ENCODE results near the gene SLC10A7.
"Not testable (repeated sequence)": the region's sequence is repeated elsewhere in the genome, so short reads cannot be mapped to it uniquely, and the experiment has no call there.

Gene SLC10A7

GRCh38 chr4:146436423-146437162 lies 85.1 kb downstream of the SLC10A7 start:
- no peak for DNase-seq

GRCh38 chr4:146435962-146436361 lies 85.8 kb downstream of the SLC10A7 start:
- no peak for DNase-seq

GRCh38 chr4:146432065-146432464 lies 89.7 kb downstream of the SLC10A7 start:
- no peak for DNase-seq

GRCh38 chr4:146428298-146428697 lies 93.4 kb downstream of the SLC10A7 start:
- DNase-seq, result peak; percentile 0

- no peak for DNase-seq
Measured at GRCh38 chr4:146417822-146418221, 103.9 kb downstream of the SLC10A7 start.

- peak; percentile 0 for DNase-seq
Measured at GRCh38 chr4:146415829-146416228, 105.9 kb downstream of the SLC10A7 start.

- no peak for DNase-seq
Measured at GRCh38 chr4:146407669-146408084, 114.1 kb downstream of the SLC10A7 start.

- DNase-seq, result no peak
Measured at GRCh38 chr4:146407257-146407656, 114.5 kb downstream of the SLC10A7 start.

- no peak for DNase-seq
Measured at GRCh38 chr4:146401274-146401673, 120.5 kb downstream of the SLC10A7 start.

- DNase-seq, result no peak
Measured at GRCh38 chr4:146398896-146399445, 122.8 kb downstream of the SLC10A7 start.

GRCh38 chr4:146398404-146398803 lies 123.3 kb downstream of the SLC10A7 start:
- no peak for DNase-seq

- no peak for DNase-seq
Measured at GRCh38 chr4:146389561-146389960, 132.2 kb downstream of the SLC10A7 start.

- DNase-seq, result peak; percentile 69
Measured at GRCh38 chr4:146382194-146382593, 139.5 kb downstream of the SLC10A7 start.

- DNase-seq, result no peak
Measured at GRCh38 chr4:146381263-146381872, 140.4 kb downstream of the SLC10A7 start.

- DNase-seq, result no peak
Measured at GRCh38 chr4:146379744-146380143, 142.0 kb downstream of the SLC10A7 start.

GRCh38 chr4:146371812-146372211 lies 149.9 kb downstream of the SLC10A7 start:
- DNase-seq, result no peak

GRCh38 chr4:146370841-146371240 lies 150.9 kb downstream of the SLC10A7 start:
- DNase-seq, result no peak

- DNase-seq, result no peak
Measured at GRCh38 chr4:146369446-146369845, 152.3 kb downstream of the SLC10A7 start.

- DNase-seq, result no peak
Measured at GRCh38 chr4:146368209-146368608, 153.5 kb downstream of the SLC10A7 start.

GRCh38 chr4:146367347-146367746 lies 154.4 kb downstream of the SLC10A7 start:
- DNase-seq, result no peak

GRCh38 chr4:146359771-146360170 lies 162.0 kb downstream of the SLC10A7 start:
- no peak for DNase-seq

GRCh38 chr4:146350114-146350513 lies 171.6 kb downstream of the SLC10A7 start:
- not testable (repeated sequence) for DNase-seq

GRCh38 chr4:146349306-146349705 lies 172.4 kb downstream of the SLC10A7 start:
- DNase-seq, result no peak

- no peak for DNase-seq
Measured at GRCh38 chr4:146347822-146348221, 173.9 kb downstream of the SLC10A7 start.

Measured in NCI-H1105 treated with DMSO at 0.1 percent for 48 hours (cell line).